ENCODE data around the gene TLE6.
A peak's percentile ranks its signal among the peaks of the same experiment; 100 is the strongest.
"Not testable (repeated sequence)": the region's sequence is repeated elsewhere in the genome, so short reads cannot be mapped to it uniquely, and the experiment has no call there.

The TLE6 gene

DNA sequence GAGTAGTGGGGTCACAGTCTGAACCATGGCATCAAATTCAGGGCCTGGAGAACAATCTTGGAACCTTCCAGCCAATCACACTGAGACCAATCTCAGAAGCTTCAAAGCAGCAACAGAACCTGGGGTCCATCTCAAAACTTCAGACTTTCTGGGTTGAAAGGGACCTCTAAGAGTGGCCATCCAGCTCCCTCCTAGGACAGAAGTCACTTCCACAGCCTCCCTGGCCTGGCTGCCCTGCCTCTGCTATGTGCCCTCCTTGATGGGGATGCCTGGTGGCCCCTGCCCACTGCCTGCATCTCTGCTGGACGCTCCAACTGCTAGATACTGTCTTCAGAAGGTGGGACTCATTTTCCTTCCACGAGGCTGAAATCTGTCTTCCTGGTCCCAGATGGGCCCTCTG is 49.9 kb downstream of the TLE6 start:
- FAIRE-seq (no peak), DNase-seq (ENCODE audit: insufficient read length, low spot score) (no peak)

DNA sequence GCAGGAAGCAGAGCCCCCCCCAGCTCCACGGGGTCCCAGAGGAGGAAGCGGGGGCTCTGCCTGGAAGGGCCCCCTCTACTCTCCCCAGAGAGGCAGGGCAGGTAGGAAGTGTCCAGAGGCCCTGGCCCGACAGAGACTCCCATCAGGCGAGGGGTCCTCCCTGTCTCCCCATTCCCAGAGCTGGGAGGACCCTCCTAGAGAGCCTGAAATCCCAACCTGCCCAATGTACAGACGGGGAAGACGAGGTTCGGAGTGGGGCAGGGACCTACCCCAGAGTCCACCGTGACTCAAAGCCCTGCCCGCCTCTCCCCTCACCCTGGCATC is 50.6 kb downstream of the TLE6 start:
- no peak for DNase-seq (ENCODE audit: insufficient read length, low spot score)
- no peak for FAIRE-seq

DNA sequence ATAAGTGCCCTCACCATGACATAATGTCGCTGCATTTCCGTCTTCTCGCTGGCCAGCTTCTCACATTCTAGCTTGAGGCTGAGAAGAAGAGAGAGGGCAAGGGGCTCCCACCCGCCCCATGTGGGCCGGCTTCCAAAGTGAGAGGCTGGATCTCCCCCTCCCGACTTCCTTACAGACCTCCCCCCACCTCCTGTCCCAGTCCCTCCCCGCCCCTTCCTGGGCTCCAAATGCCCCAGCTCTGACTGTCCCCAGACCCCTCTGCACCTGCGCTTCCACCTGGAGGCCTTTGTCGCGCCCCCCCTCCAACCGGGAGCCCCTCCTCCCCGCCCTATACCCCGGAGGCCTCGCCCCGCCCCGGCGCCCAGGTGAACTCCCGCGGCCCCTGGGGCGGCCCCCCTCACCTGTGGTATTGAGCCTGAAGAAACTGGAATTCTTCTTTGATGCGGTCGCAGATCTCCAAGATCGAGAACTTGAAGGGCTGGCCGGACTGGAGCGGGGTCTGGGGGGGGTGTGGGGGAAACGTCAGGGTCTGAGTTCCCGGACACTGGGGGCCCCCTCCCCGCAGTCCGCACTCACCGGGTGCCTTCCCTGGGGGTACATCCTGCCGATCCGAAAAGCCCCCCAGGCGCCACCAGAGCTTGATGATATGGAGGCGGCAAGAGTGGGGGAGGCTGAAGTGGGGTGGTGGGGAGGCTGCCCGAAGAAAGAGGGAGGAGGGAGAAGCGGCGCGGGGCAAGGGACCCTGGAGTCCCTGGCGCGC is 51.1 kb downstream of the TLE6 start:
- no peak for FAIRE-seq
- DNase-seq (ENCODE audit: insufficient read length, low spot score): no peak

DNA sequence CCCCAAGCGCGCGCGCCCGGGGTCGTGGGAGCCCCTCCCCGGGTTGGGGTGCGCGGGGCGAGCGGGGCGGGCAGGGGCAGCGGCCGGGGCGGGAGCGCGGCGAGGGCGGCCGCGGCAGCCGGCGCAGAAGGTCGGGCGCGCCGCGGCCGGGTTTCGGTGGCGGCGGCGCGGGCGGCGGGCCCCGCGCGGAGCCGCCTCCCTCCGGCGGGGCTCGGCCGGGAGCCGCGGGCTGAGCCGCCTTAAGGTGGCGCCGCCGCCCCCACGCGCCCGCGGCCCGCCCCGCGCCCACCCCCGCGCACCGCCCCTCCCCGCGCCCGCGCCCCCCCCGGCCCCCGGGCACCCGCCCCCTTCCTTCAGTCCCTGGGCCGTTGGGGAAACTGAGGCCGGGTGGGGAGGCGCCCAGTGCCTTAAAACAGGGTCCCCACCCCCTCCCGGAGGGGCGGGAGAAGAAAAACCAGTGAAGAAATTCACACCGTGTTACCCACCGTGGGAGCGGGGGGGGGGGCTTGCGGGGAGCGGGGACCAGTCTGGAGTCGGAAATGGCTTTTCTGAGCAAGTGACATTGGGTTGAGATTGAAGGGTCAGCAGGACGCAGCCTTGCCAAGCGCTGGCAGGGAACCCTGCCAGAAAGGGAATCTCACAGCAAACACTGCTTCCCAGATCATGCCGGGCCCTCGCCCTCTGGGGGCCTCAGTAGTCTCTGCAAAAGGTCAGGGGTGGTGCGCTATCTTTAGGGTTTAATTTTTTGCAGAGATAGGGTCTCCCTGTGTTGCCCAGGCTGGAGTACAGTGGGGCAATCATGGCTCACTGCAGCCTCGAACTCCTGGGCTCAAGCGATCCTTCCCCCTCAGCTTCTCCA is 51.9 kb downstream of the TLE6 start, which contains the start of gene TLE2:
Gene TLE2, minus strand, starts transcription at position 216 of the 859 bp plus-strand sequence. CDS start 376 bp downstream, outside the sequence.
- DNase-seq (ENCODE audit: insufficient read length, low spot score) (peak; percentile 63), FAIRE-seq (no peak)

DNA sequence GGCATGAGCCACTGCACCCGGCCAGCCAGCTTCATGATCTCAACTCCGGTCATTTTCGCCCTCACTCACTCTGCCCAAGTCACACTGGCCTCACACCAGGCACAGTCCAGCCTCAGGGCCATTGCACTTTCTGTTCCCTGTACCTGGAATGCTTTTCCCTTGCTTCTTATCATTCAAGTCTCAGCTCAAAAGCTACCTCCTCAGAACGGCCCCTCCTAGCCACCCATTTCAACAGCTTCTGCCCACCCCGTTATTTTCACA is 54.2 kb downstream of the TLE6 start:
- DNase-seq (ENCODE audit: insufficient read length, low spot score): no peak
- no peak for FAIRE-seq

DNA sequence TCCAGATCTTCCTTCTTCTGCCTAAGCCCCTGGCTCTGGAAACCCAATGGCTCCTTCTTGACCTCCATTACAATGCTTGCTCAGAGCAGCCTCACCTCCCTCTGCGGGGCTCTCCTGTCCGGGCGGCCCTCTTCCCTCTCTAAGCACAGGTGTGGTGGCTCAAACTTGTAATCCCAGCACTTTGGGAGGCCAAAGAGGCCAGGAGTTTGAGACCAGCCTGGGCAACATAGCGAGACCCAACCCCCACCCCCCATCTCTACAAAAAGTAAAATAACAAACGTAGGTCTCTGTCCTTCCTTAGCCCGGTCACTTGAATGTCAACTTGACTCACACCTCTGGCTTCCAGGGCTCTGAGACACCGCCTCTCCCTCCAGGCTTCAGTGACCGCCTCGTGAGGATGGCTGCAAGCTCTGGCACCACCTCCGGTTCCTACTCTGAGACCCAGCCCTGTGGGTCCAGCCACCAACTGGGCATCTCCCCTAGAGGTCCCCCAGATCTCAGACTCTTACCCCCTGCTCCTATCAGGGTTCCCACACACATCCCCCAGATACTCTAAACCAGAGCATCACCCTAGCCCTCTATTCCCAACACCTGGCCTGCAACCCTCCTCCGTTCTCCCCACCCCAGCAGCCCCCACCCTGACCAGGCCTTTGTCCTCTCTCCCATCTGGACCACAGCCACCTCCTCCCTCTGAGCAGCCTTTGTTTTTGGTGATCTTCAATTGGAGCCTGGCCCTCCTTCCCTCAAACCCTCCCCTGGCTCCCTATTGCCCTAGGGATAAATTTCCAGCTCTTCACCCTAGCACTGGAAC is 56.4 kb downstream of the TLE6 start:
- FAIRE-seq (no peak), DNase-seq (ENCODE audit: insufficient read length, low spot score) (no peak)

DNA sequence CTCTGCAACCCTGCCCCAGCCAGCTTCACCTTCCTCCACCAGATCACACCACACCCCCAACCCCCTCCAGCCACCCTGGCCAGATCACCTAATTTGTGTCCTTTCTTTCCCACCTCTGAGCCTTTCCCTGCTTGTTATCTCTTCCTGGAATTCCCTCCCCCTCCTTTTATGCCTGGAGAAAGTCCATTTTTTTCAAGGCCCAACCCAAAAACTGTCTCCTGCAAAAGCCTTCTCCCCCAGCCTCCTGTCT is 57.0 kb downstream of the TLE6 start:
- no peak for DNase-seq (ENCODE audit: insufficient read length, low spot score)
- no peak for FAIRE-seq

DNA sequence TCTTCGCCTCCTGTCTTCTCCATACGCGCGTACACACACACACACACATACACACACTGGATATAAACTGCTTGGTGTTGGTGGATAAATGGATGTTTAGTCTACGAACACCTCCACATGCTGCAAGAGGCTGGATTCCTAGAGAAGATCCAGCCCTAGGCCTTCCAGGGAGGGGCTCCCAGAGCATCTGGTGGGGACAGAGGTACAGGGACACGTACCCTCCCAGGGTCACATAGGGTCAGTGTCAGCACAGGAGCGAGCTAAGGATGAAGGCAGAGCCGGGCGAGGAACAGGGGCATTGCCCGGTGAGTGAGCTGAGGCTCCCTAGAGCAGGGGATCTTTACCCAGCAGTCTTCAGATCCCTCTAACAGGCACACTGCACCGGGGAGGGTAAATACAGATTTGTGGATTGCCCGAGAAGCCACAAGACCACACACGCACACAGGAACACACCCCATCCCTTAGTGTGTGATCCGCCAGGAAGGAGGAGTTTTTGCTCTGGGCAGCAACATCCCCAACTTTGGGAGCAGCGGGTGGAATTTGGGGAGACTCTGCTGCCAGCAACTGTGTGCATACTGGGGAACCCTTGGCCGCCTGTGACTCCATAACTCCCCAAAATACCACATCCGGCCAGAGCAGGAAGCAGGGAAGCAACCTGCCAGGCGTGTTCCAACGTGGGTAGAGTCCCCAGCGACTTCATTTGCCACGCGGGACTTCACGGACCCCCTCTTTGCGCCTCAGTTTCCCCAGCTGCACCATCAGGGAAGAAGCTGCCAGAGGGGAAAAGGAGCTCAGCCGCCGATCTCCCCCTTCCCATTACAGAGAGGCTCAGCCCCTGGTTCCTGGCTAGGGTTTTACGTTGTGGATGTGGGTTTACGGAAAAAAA is 57.5 kb downstream of the TLE6 start:
- FAIRE-seq (peak; percentile 77), DNase-seq (ENCODE audit: insufficient read length, low spot score) (no peak)

DNA sequence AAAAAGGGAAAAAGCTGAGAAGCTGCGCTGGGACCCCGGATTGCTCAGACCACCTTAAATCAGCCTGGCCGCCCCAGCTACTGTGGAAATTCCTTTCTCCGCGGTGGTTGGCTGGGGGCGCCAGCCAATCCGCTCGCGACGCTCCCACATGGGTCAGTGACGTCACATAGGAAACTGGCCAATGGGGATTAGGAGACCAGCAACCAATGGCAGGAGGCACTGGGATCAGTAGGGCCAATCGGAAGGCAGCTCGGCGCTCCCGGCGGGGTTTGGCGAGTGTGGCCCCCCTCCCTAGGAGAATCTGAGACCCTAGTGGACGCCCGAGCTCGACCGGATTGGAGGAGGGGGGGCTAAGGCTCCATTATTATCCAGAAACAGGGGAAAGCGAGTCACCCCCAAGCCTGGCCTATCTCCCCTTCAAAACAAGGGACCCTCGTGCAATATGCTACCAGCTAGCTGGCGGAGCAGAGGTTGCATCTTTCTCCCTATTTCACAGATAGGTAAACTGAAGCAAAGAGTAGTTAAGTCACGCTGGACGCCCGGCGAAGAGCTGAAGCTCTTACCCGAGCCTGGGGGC is 58.3 kb downstream of the TLE6 start:
- peak; percentile 99 for DNase-seq (ENCODE audit: insufficient read length, low spot score)
- peak; percentile 97 for FAIRE-seq

DNA sequence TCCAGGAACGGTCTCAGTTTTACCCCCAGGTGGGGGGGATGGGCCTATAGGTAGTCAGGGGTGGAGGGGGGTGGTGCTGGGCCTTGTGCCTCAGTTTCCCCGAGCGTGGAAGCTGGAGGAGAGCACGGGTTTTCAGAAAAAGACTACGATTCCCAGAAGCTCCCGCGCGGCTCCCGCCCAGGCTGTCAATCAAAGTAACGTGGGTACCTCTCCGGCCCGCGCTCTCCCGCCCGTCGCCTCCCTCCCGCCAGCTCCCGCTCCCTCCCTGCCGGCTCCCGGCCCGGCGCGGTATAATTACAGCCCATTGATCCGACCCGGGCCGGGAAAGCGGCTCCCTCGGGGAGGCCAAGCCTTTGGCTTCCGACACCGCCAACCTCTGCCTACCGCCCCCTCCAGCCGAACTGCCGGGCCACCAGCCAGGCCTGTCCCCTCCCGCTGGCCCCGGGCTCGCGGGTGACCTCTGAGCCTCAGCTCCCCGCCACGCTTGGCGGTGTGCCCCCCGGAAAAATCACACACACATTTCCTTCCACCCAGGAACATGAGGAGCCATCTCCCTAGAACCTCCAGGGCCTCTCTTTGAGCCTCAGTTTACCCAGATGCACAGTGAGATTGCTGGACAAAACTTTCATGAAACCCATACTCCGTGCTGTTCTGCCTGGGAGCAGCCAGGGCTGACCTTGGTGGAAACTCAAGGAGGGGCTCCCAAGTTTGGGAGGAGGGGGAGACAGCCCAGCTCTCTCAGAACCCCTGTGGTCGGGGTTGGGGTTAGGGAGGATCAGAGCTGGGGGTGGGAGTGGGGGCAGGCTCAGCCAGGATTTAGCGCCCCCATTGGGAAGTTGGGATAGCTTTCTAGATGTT is 59.0 kb downstream of the TLE6 start:
- FAIRE-seq (peak; percentile 4), DNase-seq (ENCODE audit: insufficient read length, low spot score) (peak; percentile 81)

DNA sequence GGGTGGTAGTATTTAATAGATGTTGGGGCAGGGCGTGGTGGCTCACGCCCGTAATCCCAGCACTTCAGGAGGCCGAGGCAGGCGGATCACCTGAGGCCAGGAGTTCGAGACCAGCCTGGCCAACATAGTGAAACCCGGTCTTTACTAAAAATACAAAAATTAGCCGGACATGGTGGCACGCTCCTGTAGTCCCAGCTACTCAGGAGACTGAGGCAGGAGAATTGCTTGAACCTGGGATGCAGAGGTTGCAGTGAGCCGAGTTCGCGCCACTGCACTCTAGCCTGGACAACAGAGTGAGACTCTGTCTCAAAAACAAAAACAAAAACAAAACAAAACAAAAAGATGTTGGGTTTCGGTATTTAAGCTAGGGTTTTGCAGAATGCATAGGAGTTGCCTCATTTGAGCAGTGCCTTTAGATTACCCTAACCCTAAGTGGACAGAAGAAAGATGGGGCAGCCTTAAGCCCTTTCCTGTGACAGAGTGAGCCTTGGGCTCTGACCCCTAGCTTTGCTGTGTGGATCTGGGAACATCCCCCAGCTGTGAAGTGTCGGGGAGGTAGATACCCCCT is 59.7 kb downstream of the TLE6 start:
- not testable (repeated sequence) for FAIRE-seq; DNase-seq (ENCODE audit: insufficient read length, low spot score)

DNA sequence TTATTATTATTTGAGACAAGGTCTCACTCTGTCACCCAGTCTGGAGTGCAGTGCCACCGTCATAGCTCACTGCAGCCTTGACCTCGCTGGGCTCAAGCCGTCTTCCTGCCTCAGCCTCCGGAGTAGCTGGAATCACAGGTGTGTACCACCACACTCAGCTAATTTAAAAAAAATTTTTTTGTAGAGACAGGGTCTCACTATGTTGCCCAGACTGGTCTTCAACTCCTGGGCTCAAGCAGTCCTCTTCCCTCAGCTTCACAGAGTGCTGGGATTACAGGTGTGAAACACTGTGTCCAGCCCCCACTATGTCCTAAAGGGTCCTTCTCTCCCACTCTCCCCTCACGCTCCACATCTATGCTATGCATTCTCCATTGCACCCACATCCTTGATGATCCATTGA is 60.9 kb downstream of the TLE6 start:
- FAIRE-seq (no peak), DNase-seq (ENCODE audit: insufficient read length, low spot score) (no peak)

DNA sequence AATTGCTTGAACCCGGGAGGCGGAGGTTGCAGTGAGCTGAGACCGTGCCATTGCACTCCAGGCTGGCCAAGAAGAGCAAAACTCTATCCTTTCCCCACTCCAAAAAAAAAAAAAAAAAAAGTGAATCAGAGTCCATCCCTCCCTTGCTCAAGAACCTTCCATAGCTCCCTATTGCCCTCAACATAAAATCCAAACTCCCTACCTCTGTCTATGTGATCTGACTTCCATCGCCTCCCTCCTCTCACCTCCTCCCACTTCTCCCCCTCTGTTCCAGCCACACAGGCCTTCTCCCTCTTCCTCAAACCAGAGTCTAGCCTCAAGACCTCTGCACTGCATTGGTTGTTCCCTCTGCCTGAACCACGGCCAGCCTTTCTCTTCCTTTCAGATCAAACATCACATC is 61.8 kb downstream of the TLE6 start:
- DNase-seq (ENCODE audit: insufficient read length, low spot score) (no peak), FAIRE-seq (no peak)

DNA sequence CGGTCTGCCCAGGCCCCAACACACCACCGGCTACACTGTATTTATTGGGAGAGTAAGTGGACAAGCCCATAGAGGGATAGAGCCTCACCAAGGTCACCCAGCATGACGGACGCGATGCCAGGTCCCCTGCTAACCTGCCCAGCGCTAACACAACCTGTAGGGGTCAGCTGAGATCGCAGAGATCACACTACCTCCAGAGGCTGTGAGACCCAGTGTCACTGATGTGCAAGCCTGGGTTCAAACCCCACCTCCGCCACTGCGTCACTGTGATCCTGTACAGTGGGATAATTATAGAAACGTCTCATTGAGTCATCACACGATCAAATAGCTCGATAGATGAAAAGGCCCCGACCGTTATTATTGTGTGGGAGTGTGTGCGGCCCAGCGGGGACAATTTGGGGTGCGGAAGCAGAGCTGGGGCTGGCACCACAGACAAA is 62.3 kb downstream of the TLE6 start:
- DNase-seq (ENCODE audit: insufficient read length, low spot score): no peak
- FAIRE-seq: no peak

DNA sequence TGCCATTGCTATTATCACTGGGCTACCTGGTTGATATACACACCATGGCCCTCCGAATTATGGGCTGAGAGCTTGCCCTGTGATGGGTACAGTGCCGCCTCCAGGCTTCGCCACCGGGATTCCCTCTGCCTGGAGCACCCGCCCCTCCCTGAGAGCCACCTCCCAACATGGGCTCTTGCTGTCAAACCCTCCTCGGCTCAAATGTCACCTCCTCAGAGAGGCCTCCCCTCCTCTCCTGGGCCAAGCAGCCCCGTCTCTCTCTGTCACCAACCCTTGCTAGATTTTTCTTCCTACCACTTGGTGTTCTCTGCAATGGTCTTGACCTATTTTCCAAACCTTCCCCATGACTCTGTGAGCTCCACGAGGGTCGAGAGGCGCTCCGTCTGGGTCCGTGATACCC is 64.0 kb downstream of the TLE6 start:
- no peak for FAIRE-seq
- DNase-seq (ENCODE audit: insufficient read length, low spot score): no peak

DNA sequence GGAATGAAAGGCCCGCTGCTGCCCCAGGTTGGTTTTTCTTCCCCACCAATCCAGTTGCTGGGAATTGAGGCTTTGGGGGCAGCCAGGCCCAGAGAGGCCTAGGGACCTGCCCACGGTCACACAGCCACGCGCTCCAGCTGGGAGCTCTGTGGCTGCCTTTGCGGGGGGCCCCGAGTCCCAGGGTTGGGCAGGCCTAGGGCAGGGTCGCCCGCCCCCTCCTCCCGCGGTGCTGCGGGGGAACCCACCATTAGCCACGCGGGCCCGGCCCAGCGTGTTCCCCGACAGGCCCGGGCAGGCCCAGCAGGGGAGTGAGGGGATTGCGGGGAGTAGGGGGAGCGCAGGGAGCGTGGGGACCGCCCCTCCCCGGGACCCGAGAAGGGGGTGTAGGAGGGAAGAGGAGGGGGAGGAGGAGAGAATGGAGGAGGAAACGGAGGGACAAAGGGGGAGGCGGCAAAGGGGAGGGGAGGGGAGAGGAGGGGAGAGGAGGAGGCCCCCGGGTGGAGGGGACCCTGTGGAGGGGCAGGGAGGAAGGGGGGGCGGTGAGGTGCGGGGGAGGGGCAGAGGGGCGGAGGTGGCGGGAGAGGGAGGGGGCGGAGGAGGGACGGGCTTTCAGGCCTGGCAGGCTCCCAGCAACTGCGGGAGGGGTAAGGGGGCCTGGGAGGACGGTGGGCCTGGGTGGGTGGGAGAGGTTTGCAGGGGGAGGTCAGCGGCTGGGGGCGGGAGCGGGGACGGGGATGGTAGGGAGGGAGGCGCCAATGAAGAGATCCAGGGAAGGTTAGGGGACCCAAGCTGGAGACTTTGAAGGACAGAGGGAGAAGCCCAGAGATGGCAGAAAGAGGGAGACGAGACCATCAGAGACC is 64.6 kb downstream of the TLE6 start:
- DNase-seq (ENCODE audit: insufficient read length, low spot score): no peak
- no peak for FAIRE-seq

DNA sequence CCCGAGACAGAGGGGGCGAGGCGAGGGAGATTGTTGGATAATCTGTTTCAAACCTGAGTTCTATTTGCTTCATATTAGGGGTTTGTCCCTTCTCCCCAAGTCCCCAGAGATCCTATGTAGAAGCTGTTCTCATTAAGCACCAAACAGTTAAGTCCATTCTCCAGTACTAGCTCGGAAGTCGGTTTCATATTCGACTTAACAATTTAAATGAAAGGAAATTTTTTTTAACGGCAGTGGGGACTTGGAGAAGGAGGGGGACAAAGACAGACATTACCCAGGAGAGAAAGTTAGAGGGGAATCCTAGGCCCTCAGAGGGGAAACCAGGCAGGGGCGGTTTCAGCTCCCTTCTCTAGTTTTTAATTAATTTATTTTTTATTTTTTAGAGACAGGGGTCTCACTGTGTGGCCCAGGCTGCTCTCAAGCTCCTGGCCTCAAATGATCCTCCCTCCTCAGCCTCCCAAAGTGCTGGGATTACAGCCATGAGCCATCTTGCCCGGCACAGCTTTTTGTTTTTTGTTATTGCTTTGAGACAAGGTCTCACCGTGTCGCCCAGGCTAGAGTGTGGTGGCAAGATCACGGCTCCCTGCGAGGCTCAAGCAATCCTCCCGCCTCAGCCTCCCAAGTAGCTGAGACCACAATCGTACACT is 65.4 kb downstream of the TLE6 start:
- DNase-seq (ENCODE audit: insufficient read length, low spot score) (no peak), FAIRE-seq (no peak)
